ENCODE measurements around the gene LMAN2. TPM values are rescaled to one million over a fixed set of nuclear protein-coding genes. Genes with fewer than 3 reads are reported as not detected.

LMAN2 gene
- total RNA-seq, 1 donor from 2014 or later: 103 TPM

DNA sequence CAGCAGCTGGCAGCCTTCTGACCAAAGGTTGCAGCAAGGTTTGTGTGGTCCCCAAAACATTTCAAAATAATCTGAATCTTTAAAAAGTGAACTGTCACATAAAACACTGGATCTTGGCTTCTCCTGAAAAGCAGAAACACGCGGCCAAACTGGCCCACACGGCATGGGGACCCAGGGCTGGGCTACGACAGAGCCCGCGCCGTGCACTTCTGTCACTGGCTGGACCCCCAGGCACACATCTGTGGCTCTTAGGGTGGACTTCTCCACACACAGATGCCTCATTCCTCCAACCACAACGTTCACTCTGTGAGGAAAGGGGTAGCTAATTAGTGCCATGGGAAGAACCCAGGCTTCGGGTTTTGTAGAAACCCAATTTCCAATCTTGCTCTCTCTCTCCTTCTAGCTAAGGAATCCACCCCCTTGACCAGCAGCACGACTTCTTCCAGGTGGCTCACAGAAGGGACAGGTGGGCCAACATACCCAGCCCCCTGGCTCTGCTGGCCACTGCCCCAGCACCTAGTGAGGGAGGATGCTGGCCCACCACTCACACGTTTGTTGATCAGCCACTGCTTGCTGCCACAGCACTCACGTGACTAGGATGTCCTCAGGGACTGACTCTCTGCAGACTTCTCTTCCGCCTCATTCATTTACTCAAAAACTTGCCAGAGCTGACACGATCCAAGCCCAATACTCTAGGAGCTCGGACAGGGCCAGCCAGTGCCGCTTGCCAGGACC is 17.9 kb downstream of the LMAN2 start:
- Histone ChIP-seq H3K9ac (ENCODE audit: low read length) (no peak overlapping the region), H2AFZ (ENCODE audit: low read depth, low read length) (no peak overlapping the region), H3K4me2 (ENCODE audit: low read length) (no peak overlapping the region), H3K4me3 (ENCODE audit: insufficient read depth, low read depth, low read length) (no peak overlapping the region), H3K79me2 (ENCODE audit: insufficient read depth, low read length) (peaks cover 10% of the 10 kb centered on the region), H3K9me3 (ENCODE audit: insufficient read depth, low read depth, low read length) (no peaks in the 10 kb centered on the region), H3K27me3 (ENCODE audit: insufficient read depth, low read length) (no peaks in the 10 kb centered on the region), H4K20me1 (ENCODE audit: insufficient read depth, low read length) (peaks cover 53% of the 10 kb centered on the region), H3K27ac (ENCODE audit: low read depth, low read length) (no peak overlapping the region), H3K4me1 (ENCODE audit: insufficient read depth, low read length) (no peaks in the 10 kb centered on the region), H3K36me3 (ENCODE audit: insufficient read depth, low read length) (peaks cover 11% of the 10 kb centered on the region)
- no peaks in the 10 kb centered on the region for H3K4me1 Mint-ChIP-seq (ENCODE audit: low read depth, unreplicated experiment)
- H3K27ac Mint-ChIP-seq (ENCODE audit: unreplicated experiment): peak overlapping the region; percentile 66
- H3K36me3 Mint-ChIP-seq (ENCODE audit: low read depth, unreplicated experiment): peaks cover 23% of the 10 kb centered on the region
- FAIRE-seq (no peak), DNase-seq (ENCODE audit: low read depth) (no peak)
- no peaks in the 10 kb centered on the region for H3K27me3 Mint-ChIP-seq (ENCODE audit: low read depth, unreplicated experiment)
- no peak overlapping the region for H3K4me3 Mint-ChIP-seq (ENCODE audit: unreplicated experiment)
- H3K9me3 Mint-ChIP-seq (ENCODE audit: unreplicated experiment): no peaks in the 10 kb centered on the region
- TF ChIP-seq, protein P1, sequence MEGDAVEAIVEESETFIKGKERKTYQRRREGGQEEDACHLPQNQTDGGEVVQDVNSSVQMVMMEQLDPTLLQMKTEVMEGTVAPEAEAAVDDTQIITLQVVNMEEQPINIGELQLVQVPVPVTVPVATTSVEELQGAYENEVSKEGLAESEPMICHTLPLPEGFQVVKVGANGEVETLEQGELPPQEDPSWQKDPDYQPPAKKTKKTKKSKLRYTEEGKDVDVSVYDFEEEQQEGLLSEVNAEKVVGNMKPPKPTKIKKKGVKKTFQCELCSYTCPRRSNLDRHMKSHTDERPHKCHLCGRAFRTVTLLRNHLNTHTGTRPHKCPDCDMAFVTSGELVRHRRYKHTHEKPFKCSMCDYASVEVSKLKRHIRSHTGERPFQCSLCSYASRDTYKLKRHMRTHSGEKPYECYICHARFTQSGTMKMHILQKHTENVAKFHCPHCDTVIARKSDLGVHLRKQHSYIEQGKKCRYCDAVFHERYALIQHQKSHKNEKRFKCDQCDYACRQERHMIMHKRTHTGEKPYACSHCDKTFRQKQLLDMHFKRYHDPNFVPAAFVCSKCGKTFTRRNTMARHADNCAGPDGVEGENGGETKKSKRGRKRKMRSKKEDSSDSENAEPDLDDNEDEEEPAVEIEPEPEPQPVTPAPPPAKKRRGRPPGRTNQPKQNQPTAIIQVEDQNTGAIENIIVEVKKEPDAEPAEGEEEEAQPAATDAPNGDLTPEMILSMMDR (IDR thresholded peaks at IDR 0.05; ENCODE audit: insufficient read depth, low read depth, low read length): no peak
- TF ChIP-seq EZH2 (IDR thresholded peaks at IDR 0.05; ENCODE audit: insufficient read depth, low read length): no peak

DNA sequence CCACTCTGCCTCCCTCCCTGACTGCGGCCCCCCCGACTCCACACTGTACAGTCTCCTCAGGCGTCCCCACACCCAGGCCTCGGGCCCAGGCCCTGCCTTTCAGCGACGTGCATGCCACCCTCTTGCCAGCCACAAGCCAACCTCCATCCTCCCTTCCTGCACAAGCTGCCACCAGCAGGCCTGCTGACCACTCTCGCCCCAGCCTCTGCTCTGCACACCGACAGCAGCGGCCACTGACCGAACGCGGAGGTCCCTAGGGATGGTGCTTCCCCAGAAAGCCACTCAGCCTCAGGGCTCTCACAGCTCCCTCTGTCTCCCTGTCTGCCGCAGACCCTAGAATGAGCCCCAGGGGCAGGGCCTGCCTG is 18.6 kb downstream of the LMAN2 start:
- H3K4me1 Mint-ChIP-seq (ENCODE audit: low read depth, unreplicated experiment): peaks cover 1% of the 10 kb centered on the region
- H3K36me3 Mint-ChIP-seq (ENCODE audit: low read depth, unreplicated experiment): peaks cover 23% of the 10 kb centered on the region
- Histone ChIP-seq H4K20me1 (ENCODE audit: insufficient read depth, low read length) (peaks cover 52% of the 10 kb centered on the region), H3K4me2 (ENCODE audit: low read length) (no peak overlapping the region), H3K27ac (ENCODE audit: low read depth, low read length) (no peak overlapping the region), H3K27me3 (ENCODE audit: insufficient read depth, low read length) (no peaks in the 10 kb centered on the region), H3K36me3 (ENCODE audit: insufficient read depth, low read length) (peaks cover 11% of the 10 kb centered on the region), H3K9me3 (ENCODE audit: insufficient read depth, low read depth, low read length) (no peaks in the 10 kb centered on the region), H3K4me3 (ENCODE audit: insufficient read depth, low read depth, low read length) (no peak overlapping the region), H3K9ac (ENCODE audit: low read length) (no peak overlapping the region), H2AFZ (ENCODE audit: low read depth, low read length) (no peak overlapping the region), H3K4me1 (ENCODE audit: insufficient read depth, low read length) (peaks cover 5% of the 10 kb centered on the region), H3K79me2 (ENCODE audit: insufficient read depth, low read length) (peaks cover 7% of the 10 kb centered on the region)
- no peak overlapping the region for H3K4me3 Mint-ChIP-seq (ENCODE audit: unreplicated experiment)
- DNase-seq (ENCODE audit: low read depth): no peak
- H3K27me3 Mint-ChIP-seq (ENCODE audit: low read depth, unreplicated experiment): no peaks in the 10 kb centered on the region
- H3K27ac Mint-ChIP-seq (ENCODE audit: unreplicated experiment): no peak overlapping the region
- no peak for FAIRE-seq
- H3K9me3 Mint-ChIP-seq (ENCODE audit: unreplicated experiment): no peaks in the 10 kb centered on the region
- TF ChIP-seq, protein P1 (IDR thresholded peaks at IDR 0.05; ENCODE audit: insufficient read depth, low read depth, low read length): no peak
- no peak for TF ChIP-seq EZH2 (IDR thresholded peaks at IDR 0.05; ENCODE audit: insufficient read depth, low read length)

Measured in astrocyte (in vitro differentiated cells and primary cell).